Sigmoid colon (tissue), 4 donors: ENCODE data around the gene DDR1.

Experiments
- CTCF ChIP-seq, 4 experiments: fragments of 450-650 bp in 3 of 4; fragments of 200-600 bp in 1 of 4; IDR thresholded peaks; one replicate each; pipeline ENCODE4 v1.5.1; 2016 to 2019; ENCODE audit warnings: antibody characterized with exemption in 4 of 4, mild to moderate bottlenecking in 3 of 4, moderate library complexity in 2 of 4
- EP300 ChIP-seq, 4 donors: sonication (generic); formaldehyde crosslinking; IDR thresholded peaks; one replicate each; pipeline ENCODE4 v1.6.1; 2017; ENCODE audit warnings: antibody characterized with exemption in 4 of 4
- POLR2A ChIP-seq, 2 donors: fragments of 450-650 bp; IDR thresholded peaks; one replicate each; pipeline ENCODE4 v1.6.1; 2016; ENCODE audit warnings: antibody characterized with exemption in 2 of 2, mild to moderate bottlenecking in 2 of 2, moderate library complexity in 2 of 2
- POLR2AphosphoS5 ChIP-seq, 4 donors: sonication (generic); formaldehyde crosslinking; IDR thresholded peaks; one replicate each; pipeline ENCODE4 v1.6.1; 2017; ENCODE audit warnings: antibody characterized with exemption in 4 of 4

- TF ChIP-seq POLR2A (IDR thresholded peaks at IDR 0.05), result no peak
- no peak for TF ChIP-seq CTCF (IDR thresholded peaks at IDR 0.05)
- no peak for TF ChIP-seq EP300 (IDR thresholded peaks at IDR 0.05)
- TF ChIP-seq POLR2AphosphoS5 (IDR thresholded peaks at IDR 0.05), result no peak
Observed at GRCh38 chr6:30901436-30901835, 17.1 kb downstream of the DDR1 start.
